Measurements from ENCODE around the gene APOC1.
"Not testable (repeated sequence)": the region's sequence is repeated elsewhere in the genome, so short reads cannot be mapped to it uniquely, and the experiment has no call there.

The APOC1 gene

DNA sequence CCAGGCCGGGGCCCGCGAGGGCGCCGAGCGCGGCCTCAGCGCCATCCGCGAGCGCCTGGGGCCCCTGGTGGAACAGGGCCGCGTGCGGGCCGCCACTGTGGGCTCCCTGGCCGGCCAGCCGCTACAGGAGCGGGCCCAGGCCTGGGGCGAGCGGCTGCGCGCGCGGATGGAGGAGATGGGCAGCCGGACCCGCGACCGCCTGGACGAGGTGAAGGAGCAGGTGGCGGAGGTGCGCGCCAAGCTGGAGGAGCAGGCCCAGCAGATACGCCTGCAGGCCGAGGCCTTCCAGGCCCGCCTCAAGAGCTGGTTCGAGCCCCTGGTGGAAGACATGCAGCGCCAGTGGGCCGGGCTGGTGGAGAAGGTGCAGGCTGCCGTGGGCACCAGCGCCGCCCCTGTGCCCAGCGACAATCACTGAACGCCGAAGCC, 5.6 kb upstream of the APOC1 start:
- no peaks in the 10 kb centered on the region for H4K20me1 ChIP-seq (ENCODE audit: insufficient read depth, low read length, poor library complexity, severe bottlenecking)
- no peak overlapping the region for H2AFZ ChIP-seq (ENCODE audit: low read length)
- no peaks in the 10 kb centered on the region for H3K36me3 ChIP-seq (ENCODE audit: insufficient read depth, low read length)
- no peak for TF ChIP-seq EZH2phosphoT487 (IDR thresholded peaks at IDR 0.05; ENCODE audit: borderline replicate concordance)
- H3K4me2 ChIP-seq (ENCODE audit: low read depth, low read length, poor library complexity, severe bottlenecking): no peak overlapping the region
- H3K79me2 ChIP-seq (ENCODE audit: insufficient read depth, low read length): no peaks in the 10 kb centered on the region
- no peaks in the 10 kb centered on the region for H3K9me3 ChIP-seq (ENCODE audit: insufficient read depth, low read depth, low read length)
- H3K4me3 ChIP-seq (ENCODE audit: low read length, poor library complexity, severe bottlenecking): no peak overlapping the region
- H3F3A ChIP-seq (ENCODE audit: low read depth): no peaks in the 10 kb centered on the region
- H3K27me3 ChIP-seq (ENCODE audit: insufficient read depth, low read length, poor library complexity, severe bottlenecking): no peaks in the 10 kb centered on the region
- no peak overlapping the region for H3K9ac ChIP-seq (ENCODE audit: low read depth, low read length, poor library complexity, severe bottlenecking)
- H3K9me2 ChIP-seq (replicated peaks; ENCODE audit: low read depth, low read length): no peaks in the 10 kb centered on the region
- H3K4me1 ChIP-seq (ENCODE audit: insufficient read depth, low read length, poor library complexity, severe bottlenecking): no peaks in the 10 kb centered on the region

DNA sequence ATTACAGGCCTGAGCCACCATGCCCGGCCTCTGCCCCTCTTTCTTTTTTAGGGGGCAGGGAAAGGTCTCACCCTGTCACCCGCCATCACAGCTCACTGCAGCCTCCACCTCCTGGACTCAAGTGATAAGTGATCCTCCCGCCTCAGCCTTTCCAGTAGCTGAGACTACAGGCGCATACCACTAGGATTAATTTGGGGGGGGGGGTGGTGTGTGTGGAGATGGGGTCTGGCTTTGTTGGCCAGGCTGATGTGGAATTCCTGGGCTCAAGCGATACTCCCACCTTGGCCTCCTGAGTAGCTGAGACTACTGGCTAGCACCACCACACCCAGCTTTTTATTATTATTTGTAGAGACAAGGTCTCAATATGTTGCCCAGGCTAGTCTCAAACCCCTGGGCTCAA, 4.6 kb upstream of the APOC1 start:
- no peaks in the 10 kb centered on the region for H3K36me3 ChIP-seq (ENCODE audit: insufficient read depth, low read length)
- H3K4me1 ChIP-seq (ENCODE audit: insufficient read depth, low read length, poor library complexity, severe bottlenecking): no peaks in the 10 kb centered on the region
- no peaks in the 10 kb centered on the region for H3K79me2 ChIP-seq (ENCODE audit: insufficient read depth, low read length)
- H3F3A ChIP-seq (ENCODE audit: low read depth): no peaks in the 10 kb centered on the region
- H3K4me2 ChIP-seq (ENCODE audit: low read depth, low read length, poor library complexity, severe bottlenecking): no peak overlapping the region
- H3K27me3 ChIP-seq (ENCODE audit: insufficient read depth, low read length, poor library complexity, severe bottlenecking): no peaks in the 10 kb centered on the region
- TF ChIP-seq EZH2phosphoT487 (IDR thresholded peaks at IDR 0.05; ENCODE audit: borderline replicate concordance): no peak
- TF ChIP-seq, protein P1, sequence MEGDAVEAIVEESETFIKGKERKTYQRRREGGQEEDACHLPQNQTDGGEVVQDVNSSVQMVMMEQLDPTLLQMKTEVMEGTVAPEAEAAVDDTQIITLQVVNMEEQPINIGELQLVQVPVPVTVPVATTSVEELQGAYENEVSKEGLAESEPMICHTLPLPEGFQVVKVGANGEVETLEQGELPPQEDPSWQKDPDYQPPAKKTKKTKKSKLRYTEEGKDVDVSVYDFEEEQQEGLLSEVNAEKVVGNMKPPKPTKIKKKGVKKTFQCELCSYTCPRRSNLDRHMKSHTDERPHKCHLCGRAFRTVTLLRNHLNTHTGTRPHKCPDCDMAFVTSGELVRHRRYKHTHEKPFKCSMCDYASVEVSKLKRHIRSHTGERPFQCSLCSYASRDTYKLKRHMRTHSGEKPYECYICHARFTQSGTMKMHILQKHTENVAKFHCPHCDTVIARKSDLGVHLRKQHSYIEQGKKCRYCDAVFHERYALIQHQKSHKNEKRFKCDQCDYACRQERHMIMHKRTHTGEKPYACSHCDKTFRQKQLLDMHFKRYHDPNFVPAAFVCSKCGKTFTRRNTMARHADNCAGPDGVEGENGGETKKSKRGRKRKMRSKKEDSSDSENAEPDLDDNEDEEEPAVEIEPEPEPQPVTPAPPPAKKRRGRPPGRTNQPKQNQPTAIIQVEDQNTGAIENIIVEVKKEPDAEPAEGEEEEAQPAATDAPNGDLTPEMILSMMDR (conservative IDR thresholded peaks at IDR 0.05; ENCODE audit: low read length): no peak
- no peak overlapping the region for H2AFZ ChIP-seq (ENCODE audit: low read length)
- no peak overlapping the region for H3K9ac ChIP-seq (ENCODE audit: low read depth, low read length, poor library complexity, severe bottlenecking)
- no peaks in the 10 kb centered on the region for H3K9me2 ChIP-seq (replicated peaks; ENCODE audit: low read depth, low read length)
- no peaks in the 10 kb centered on the region for H3K9me3 ChIP-seq (ENCODE audit: insufficient read depth, low read depth, low read length)
- H3K4me3 ChIP-seq (ENCODE audit: low read length, poor library complexity, severe bottlenecking): no peak overlapping the region
- H4K20me1 ChIP-seq (ENCODE audit: insufficient read depth, low read length, poor library complexity, severe bottlenecking): no peaks in the 10 kb centered on the region

DNA sequence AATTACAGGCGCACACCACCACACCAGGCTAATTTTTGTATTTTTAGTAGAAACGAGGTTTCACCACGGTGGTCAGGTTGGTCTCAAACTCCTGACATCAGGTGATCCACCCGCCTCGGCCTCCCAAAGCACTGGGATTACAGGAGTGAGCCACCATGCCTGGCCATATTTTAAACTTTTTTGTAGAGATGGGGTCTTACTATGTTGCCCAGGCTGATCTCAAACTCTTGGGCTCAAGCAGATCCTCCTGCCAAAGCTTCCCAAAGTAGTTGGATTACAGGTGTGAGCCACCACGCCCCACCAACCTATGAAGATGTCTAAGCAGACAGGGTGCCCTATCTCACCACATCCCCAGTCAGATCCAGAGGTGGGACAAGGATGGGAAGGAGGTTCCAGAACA, 2.5 kb upstream of the APOC1 start:
- H4K20me1 ChIP-seq (ENCODE audit: insufficient read depth, low read length, poor library complexity, severe bottlenecking); H3K79me2 ChIP-seq (ENCODE audit: insufficient read depth, low read length); H3K4me3 ChIP-seq (ENCODE audit: low read length, poor library complexity, severe bottlenecking); H3F3A ChIP-seq (ENCODE audit: low read depth); H3K27me3 ChIP-seq (ENCODE audit: insufficient read depth, low read length, poor library complexity, severe bottlenecking); H3K9ac ChIP-seq (ENCODE audit: low read depth, low read length, poor library complexity, severe bottlenecking); H3K9me2 ChIP-seq (replicated peaks; ENCODE audit: low read depth, low read length); H2AFZ ChIP-seq (ENCODE audit: low read length); H3K9me3 ChIP-seq (ENCODE audit: insufficient read depth, low read depth, low read length); H3K4me2 ChIP-seq (ENCODE audit: low read depth, low read length, poor library complexity, severe bottlenecking); H3K4me1 ChIP-seq (ENCODE audit: insufficient read depth, low read length, poor library complexity, severe bottlenecking); H3K36me3 ChIP-seq (ENCODE audit: insufficient read depth, low read length): not testable (repeated sequence)

DNA sequence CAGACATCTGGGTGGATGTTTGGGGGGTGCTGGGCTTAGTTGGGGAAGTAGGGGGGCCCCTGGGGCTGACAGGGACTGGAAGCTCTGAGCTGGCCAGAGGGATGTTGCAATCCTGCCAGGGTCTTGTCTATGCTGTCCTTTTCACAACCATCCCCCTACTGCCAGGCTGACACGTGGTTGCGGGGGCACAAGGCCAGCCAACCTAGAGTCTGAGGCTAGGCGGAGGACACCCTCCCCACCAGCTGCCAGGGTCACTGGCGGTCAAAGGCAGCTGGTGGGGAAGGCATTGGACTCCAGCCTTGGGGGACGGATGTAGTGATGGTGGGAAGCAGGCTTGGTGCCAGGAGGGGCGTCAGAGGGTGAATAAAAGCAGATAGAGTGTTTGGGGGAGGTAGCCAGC, 1.6 kb upstream of the APOC1 start:
- H2AFZ ChIP-seq (ENCODE audit: low read length): no peak overlapping the region
- H3K27me3 ChIP-seq (ENCODE audit: insufficient read depth, low read length, poor library complexity, severe bottlenecking): no peaks in the 10 kb centered on the region
- no peaks in the 10 kb centered on the region for H3K4me1 ChIP-seq (ENCODE audit: insufficient read depth, low read length, poor library complexity, severe bottlenecking)
- H3K36me3 ChIP-seq (ENCODE audit: insufficient read depth, low read length): no peaks in the 10 kb centered on the region
- H3K4me3 ChIP-seq (ENCODE audit: low read length, poor library complexity, severe bottlenecking): no peak overlapping the region
- H3K9ac ChIP-seq (ENCODE audit: low read depth, low read length, poor library complexity, severe bottlenecking): no peak overlapping the region
- TF ChIP-seq EZH2phosphoT487 (IDR thresholded peaks at IDR 0.05; ENCODE audit: borderline replicate concordance): no peak
- TF ChIP-seq, protein P1 (conservative IDR thresholded peaks at IDR 0.05; ENCODE audit: low read length): no peak
- no peak overlapping the region for H3K4me2 ChIP-seq (ENCODE audit: low read depth, low read length, poor library complexity, severe bottlenecking)
- H3K9me3 ChIP-seq (ENCODE audit: insufficient read depth, low read depth, low read length): no peaks in the 10 kb centered on the region
- H4K20me1 ChIP-seq (ENCODE audit: insufficient read depth, low read length, poor library complexity, severe bottlenecking): no peaks in the 10 kb centered on the region
- H3F3A ChIP-seq (ENCODE audit: low read depth): no peaks in the 10 kb centered on the region
- H3K79me2 ChIP-seq (ENCODE audit: insufficient read depth, low read length): no peaks in the 10 kb centered on the region
- no peaks in the 10 kb centered on the region for H3K9me2 ChIP-seq (replicated peaks; ENCODE audit: low read depth, low read length)

DNA sequence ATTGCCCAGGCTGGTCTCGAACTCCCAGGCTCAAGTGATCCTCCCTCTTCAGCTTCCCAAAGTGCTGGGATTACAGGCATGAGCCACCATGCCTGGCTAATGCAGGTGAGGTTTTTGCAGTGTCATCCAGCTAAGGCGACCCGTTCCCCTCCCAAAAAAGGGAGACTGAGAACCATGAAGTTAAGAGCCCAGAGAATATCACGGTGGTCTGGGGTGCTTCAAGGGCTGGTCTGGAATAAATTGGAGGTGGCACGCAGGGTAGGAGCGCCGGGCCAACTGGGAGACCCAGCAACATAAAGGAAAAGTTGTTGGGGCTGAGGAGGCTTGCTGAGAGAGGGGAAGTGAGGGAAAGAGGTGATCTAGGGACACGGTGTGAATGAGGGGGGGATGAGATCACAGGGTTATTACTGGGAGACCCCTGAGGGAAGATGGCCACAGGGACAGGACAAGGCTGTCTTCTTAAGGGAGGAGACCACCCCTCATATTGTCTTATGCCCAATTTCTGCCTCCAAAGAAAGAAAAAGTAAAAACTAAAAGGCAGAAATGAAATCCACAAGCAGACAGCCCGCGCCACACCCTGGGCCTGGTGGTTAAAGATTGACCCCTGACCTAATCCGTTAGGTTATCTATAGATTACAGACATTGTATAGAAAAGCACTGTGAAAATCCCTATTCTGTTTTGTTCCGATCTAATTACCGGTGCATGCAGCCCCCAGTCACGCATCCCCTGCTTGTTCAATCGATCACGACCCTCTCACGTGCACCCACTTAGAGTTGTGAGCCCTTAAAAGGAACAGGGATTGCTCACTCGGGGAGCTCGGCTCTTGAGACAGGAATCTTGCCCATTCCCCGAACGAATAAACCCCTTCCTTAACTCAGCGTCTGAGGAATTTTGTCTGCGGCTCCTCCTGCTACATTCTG, 636 bp upstream of the APOC1 start:
- not testable (repeated sequence) for H3K79me2 ChIP-seq (ENCODE audit: insufficient read depth, low read length); H3K9ac ChIP-seq (ENCODE audit: low read depth, low read length, poor library complexity, severe bottlenecking); H3K4me1 ChIP-seq (ENCODE audit: insufficient read depth, low read length, poor library complexity, severe bottlenecking); H3K27me3 ChIP-seq (ENCODE audit: insufficient read depth, low read length, poor library complexity, severe bottlenecking); H3K4me3 ChIP-seq (ENCODE audit: low read length, poor library complexity, severe bottlenecking); H3K4me2 ChIP-seq (ENCODE audit: low read depth, low read length, poor library complexity, severe bottlenecking); H4K20me1 ChIP-seq (ENCODE audit: insufficient read depth, low read length, poor library complexity, severe bottlenecking); H3K36me3 ChIP-seq (ENCODE audit: insufficient read depth, low read length); H3K9me2 ChIP-seq (replicated peaks; ENCODE audit: low read depth, low read length); H3F3A ChIP-seq (ENCODE audit: low read depth); H3K9me3 ChIP-seq (ENCODE audit: insufficient read depth, low read depth, low read length)
- H2AFZ ChIP-seq (ENCODE audit: low read length): peak overlapping the region; percentile 96; the same call in 1 of the 2 replicates

Data from Loucy (cell line).